T-helper 1 cell treated with Interleukin-12 subunit alpha and Interleukin-12 subunit beta and Interleukin-4 antibody, amounts not matched to agents 30 ng/mL and 1 ng/mL, for 36 hours (primary cell): Measurements from ENCODE around the gene PRRT2. TPM values are rescaled to one million over a fixed set of nuclear protein-coding genes. Genes with fewer than 3 reads are reported as not detected.
"Not testable (repeated sequence)": the region's sequence is repeated elsewhere in the genome, so short reads cannot be mapped to it uniquely, and the experiment has no call there.

Experiments
- intact Hi-C: fragments of 100-400 bp; cut with micrococcal nuclease; formaldehyde crosslinking; loops from one replicate; pipeline ENCODE4 v1.15.1; 2024
- total RNA-seq: library from RNA; stranded (reverse); gene quantifications from 2 replicates; pipeline ENCODE4 v1.2.3, GENCODE V29; 2022

PRRT2 gene
- 0.61 and 0.91 TPM in 2 replicates for total RNA-seq

GRCh38 chr16:29811896-29812665 lies at the start of gene PRRT2:
Gene PRRT2 (plus strand): TSS chr16:29812193. CDS start chr16:29813055, 862 bp downstream.
- intact Hi-C loops = no loop called here

GRCh38 chr16:29763326-29763725 lies 48.7 kb upstream of the PRRT2 start:
- intact Hi-C loops = no loop called here

GRCh38 chr16:29765167-29766032 lies 46.6 kb upstream of the PRRT2 start:
- intact Hi-C loops = no loop called here

- intact Hi-C loops = no loop called here
Measured at GRCh38 chr16:29766571-29766970, 45.4 kb upstream of the PRRT2 start.

GRCh38 chr16:29767062-29767461 lies 44.9 kb upstream of the PRRT2 start:
- intact Hi-C loops = no loop called here

- intact Hi-C loops = no loop called here
Measured at GRCh38 chr16:29769507-29769906, 42.5 kb upstream of the PRRT2 start.

- intact Hi-C loops = no loop called here
Measured at GRCh38 chr16:29770250-29770929, 41.6 kb upstream of the PRRT2 start.

GRCh38 chr16:29772330-29772729 lies 39.7 kb upstream of the PRRT2 start:
- intact Hi-C loops = not testable (repeated sequence)

- intact Hi-C loops = no loop called here
Measured at GRCh38 chr16:29774730-29775129, 37.3 kb upstream of the PRRT2 start.

- intact Hi-C loops = no loop called here
Measured at GRCh38 chr16:29775742-29776408, 36.1 kb upstream of the PRRT2 start.

- intact Hi-C loops = no loop called here
Measured at GRCh38 chr16:29777576-29778350, 34.2 kb upstream of the PRRT2 start, which contains the start of gene ZG16. Gene ZG16 (plus strand): TSS chr16:29778256. CDS start chr16:29779267, 1,011 bp downstream.

GRCh38 chr16:29779474-29779873 lies 32.5 kb upstream of the PRRT2 start:
- intact Hi-C loops = no loop called here

GRCh38 chr16:29783094-29783953 lies 28.7 kb upstream of the PRRT2 start:
- intact Hi-C loops = not testable (repeated sequence)

GRCh38 chr16:29784157-29784556 lies 27.8 kb upstream of the PRRT2 start:
- intact Hi-C loops = loop anchor here (1.0 kb wide), 2 partner anchors 38 to 82 kb away; no protein-coding TSS in a partner anchor

GRCh38 chr16:29784901-29785500 lies 27.0 kb upstream of the PRRT2 start:
- intact Hi-C loops = loop anchor here (1.0 kb wide), 3 partner anchors 39 to 83 kb away; no protein-coding TSS in a partner anchor

GRCh38 chr16:29787155-29787554 lies 24.8 kb upstream of the PRRT2 start:
- intact Hi-C loops = not testable (repeated sequence)

GRCh38 chr16:29789775-29790182 lies 22.2 kb upstream of the PRRT2 start:
- intact Hi-C loops = loop anchor here (1.0 kb wide), 7 partner anchors 16 to 207 kb away; partner anchors contain the start of genes CDIPT, INO80E, PAGR1 and TAOK2

- intact Hi-C loops = loop anchor here (1.0 kb wide), 7 partner anchors 15 to 206 kb away; partner anchors contain the start of genes CDIPT, INO80E, PAGR1 and TAOK2
Measured at GRCh38 chr16:29790183-29790948, 21.6 kb upstream of the PRRT2 start, which contains the start of gene KIF22. Gene KIF22 (plus strand): TSS chr16:29790751. CDS start chr16:29790760, 9 bp downstream.
